COLO829 (cell line): ENCODE data around the gene ADAMTS2.
"Not testable (repeated sequence)": the region's sequence is repeated elsewhere in the genome, so short reads cannot be mapped to it uniquely, and the experiment has no call there.

Experiments
- DNase-seq: peaks from one replicate; pipeline ENCODE4 v3.0.0; 2012; ENCODE audit warnings: low spot score

Gene ADAMTS2

GRCh38 chr5:179296150-179296821, 49.0 kb downstream of the ADAMTS2 start:
- DNase-seq = no peak

GRCh38 chr5:179295778-179296149, 49.5 kb downstream of the ADAMTS2 start:
- DNase-seq = no peak

DNA sequence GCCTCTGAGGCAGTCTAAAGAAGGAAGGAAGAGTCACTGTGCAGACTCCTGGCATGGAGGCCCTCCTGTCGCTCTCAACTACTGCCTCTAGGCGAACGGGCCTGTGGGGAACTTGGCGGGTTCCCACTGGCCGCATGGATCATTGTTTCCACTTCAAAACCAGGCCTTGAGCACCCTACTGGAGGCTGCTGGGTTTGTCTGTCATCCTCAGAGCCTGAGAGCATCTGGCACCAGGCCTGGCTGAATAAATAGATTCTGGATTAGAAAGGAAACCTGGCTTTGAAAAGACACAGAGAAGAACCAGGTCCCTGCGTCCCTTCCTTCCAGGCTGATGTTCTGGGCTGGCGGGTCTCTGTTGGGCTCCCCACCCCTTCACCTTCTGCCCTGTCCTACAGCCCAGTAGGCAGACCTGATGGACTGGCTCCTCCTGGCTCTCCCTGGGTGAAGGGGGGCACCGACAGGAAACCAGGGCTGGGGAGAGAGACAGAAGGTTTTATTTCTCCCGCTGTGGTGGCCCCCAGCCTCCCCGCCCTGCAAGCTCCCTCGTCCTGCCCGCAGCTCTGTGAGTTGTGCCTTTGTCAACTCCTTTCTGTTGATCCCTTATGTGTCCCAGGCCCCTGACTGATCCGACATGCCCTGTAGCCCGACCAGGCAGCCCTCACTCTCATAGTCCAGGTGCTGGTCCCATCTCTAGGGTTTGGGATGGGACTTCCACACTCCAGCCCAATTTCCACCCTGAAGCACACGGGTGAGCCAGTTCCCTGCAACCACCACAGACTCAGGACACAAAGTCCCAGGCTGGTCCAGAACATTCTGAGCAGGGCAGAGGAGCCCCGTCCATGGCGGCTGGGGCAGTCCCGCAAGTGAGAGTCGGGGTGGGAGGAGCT, 50.1 kb downstream of the ADAMTS2 start:
- DNase-seq = no peak

DNA sequence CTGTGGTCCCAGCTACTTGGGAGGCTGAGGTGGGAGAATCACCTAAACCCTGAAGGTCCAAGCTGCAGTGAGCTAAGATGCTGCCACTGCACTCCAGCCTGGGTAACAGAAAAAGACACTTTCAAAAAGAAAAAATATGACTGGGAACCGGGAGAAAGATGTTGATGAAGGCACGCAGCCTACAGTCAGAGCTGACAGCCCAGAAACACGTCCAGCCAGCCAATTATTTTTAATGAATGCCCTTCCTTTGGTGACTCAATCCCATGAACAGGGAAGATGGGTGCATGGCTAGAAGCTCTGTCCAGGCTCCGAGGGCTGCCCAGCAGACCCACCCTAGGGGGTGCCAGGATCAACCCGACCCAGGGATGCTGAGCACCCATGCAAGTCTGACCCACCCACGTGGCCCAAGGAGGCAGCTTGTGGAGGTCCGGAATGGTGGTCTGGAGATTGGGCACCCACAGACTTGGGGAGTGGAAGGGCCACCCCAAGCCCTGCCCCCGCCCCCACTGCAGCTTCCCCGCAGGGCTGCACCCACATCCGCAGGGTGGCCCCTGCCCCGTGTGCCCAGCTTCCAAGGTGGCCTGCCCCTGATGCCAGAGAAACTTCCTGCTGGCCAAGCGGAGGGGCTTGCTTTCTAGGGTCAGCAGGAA, 51.0 kb downstream of the ADAMTS2 start:
- DNase-seq = no peak

GRCh38 chr5:179292681-179293635, 52.3 kb downstream of the ADAMTS2 start:
- DNase-seq = no peak

DNA sequence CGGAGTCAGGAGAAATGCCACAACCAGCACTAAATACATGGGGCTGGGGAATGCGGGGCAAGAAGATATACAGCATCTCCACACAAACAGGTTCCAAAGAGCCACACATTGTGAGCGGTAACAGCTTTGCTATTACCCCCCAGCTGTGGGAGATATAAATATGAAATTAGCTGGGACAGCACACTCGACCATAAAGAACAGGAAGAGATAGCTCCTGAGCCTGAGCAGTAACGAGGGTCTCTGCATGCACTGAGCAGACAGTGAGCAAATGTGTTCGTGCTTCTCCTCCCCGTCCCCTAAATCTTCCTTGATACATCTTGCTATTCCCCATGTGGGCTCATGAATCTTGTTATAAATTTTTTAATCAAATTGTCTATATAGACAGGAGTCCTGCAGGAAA, 53.1 kb downstream of the ADAMTS2 start:
- no peak for DNase-seq

DNA sequence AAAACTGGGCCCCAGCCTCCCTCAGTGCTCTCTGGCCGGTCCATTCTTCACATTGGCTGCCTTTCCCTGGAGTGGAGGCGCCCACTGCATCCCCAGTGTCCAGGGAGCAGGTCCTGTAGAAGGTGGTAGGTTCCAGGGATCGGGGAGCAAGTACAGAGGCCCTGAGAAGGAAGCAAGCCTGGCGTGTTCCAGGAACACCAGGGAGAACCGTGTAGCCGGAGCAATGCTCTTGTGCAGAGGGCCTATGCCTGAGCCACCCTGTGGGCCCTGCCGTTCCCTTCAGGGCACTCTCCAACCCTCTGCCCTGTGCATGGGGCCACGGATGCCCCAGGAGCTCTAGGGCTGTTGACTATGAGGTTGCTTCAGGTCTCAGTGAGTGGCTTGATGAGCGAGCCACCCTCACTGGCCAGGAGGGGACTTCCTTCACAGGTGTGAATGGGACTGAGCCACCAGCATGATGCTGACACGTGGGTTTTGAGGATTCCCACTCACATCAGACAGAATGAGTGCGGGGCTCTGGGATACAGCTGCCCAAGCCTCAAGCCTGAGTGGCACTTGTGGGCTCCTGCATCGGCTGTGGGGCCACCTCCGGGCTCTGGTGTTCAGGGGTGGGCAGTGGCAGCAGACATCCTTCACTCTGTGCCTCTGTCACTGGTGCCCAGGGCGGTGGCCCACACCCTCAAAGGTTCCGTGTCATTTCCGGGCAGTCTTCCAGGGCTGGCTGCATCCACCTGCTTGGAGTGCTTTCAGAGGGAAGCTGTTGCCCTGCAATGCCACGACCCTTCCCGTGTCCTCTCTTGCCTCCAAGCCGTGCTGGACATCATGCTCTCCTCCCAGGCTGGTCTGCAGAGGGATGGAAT, 54.4 kb downstream of the ADAMTS2 start:
- no peak for DNase-seq

GRCh38 chr5:179289756-179290385, 55.4 kb downstream of the ADAMTS2 start:
- no peak for DNase-seq

GRCh38 chr5:179288809-179289185, 56.5 kb downstream of the ADAMTS2 start:
- DNase-seq = no peak

GRCh38 chr5:179288101-179288808, 57.0 kb downstream of the ADAMTS2 start:
- no peak for DNase-seq

DNA sequence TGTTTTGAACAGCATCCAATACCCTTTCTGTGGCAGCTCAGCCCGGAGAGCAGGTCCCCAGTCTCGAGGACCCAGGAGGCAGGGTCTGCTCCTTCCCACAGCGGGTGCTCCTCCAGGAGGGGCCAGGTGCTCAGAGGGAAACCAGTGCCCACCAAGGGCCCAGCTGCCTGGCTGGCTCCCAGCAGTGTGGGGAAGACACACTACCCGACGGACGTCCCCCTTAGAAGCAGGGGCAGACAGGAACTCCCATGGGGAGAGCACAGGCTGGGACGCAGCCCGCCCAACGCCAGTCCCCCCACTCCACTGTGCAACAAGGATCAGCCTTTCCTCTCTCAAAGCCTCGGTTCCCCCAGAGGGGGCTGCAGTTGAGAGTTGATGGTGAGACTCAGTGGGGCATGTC, 57.6 kb downstream of the ADAMTS2 start:
- DNase-seq = no peak

GRCh38 chr5:179287071-179287470, 58.2 kb downstream of the ADAMTS2 start:
- no peak for DNase-seq

GRCh38 chr5:179285776-179286162, 59.5 kb downstream of the ADAMTS2 start:
- DNase-seq = not testable (repeated sequence)

DNA sequence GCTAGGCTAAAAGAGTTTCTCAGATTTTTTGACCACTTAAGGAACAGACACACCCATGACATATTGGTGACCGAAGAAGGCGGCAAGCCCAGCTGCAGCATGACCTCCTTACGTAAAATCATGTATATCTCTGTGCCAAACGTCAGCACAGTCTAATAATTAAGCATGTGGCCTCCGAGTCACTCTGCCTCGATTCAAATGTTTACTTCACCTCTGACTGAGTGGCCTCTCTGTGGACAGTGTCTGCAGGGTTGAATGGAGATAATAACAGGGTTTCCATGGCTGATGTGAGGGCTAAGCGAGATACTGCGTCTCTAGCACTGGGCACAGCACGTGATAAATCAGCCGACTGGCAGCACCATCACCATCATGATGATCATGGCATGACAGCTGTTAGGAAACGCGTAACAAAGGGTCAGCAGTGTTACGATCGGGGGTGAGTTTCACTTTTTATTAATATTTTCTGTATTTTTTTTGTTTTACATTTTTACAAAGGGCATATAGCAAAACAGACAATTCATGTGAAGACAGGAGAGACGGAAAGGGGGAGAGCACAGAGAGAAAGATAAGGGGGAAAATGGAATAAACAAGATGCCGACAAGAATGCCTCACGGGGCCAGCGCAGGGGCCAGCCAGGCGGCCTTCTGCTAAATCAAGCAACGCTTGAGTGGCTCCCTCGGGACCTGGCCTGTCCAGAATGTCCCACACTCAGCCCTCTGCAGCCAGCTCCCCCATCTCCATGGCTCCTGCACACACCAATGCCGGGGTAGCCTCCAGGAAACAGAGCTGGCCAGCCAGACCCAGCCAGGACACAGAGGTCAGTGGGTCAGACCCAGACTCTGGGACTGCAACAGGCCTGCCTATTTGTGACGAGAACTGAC, 60.3 kb downstream of the ADAMTS2 start:
- no peak for DNase-seq

GRCh38 chr5:179283908-179284307, 61.4 kb downstream of the ADAMTS2 start:
- not testable (repeated sequence) for DNase-seq

- DNase-seq = no peak
Observed at GRCh38 chr5:179281694-179282093, 63.6 kb downstream of the ADAMTS2 start.

- DNase-seq = no peak
Observed at GRCh38 chr5:179280095-179280490, 65.2 kb downstream of the ADAMTS2 start.

GRCh38 chr5:179279347-179280094, 65.7 kb downstream of the ADAMTS2 start:
- no peak for DNase-seq
